HEK293 (cell line): Measurements from ENCODE around the gene KBTBD2.
A peak's percentile ranks its signal among the peaks of the same experiment; 100 is the strongest.

Experiments used
- BCL11A ChIP-seq: fragments of 450-650 bp; formaldehyde crosslinking; IDR thresholded peaks from 2 replicates; pipeline ENCODE4 v1.5.1; 2016; ENCODE audit warnings: low read depth, missing biosample characterization, missing genetic modification characterization
- BCL11B ChIP-seq: fragments of 450-650 bp; formaldehyde crosslinking; IDR thresholded peaks from 2 replicates; pipeline ENCODE4 v1.5.1; 2016; ENCODE audit warnings: low read depth, missing biosample characterization, missing genetic modification characterization
- GLIS2 ChIP-seq: fragments of 450-650 bp; formaldehyde crosslinking; IDR thresholded peaks from 2 replicates; pipeline ENCODE4 v1.5.1; 2016; ENCODE audit warnings: missing biosample characterization, missing genetic modification characterization
- KLF16 ChIP-seq: fragments of 450-650 bp; formaldehyde crosslinking; IDR thresholded peaks from 2 replicates; pipeline ENCODE4 v1.5.1; 2017; ENCODE audit warnings: missing biosample characterization, missing genetic modification characterization
- KLF9 ChIP-seq: fragments of 450-650 bp; formaldehyde crosslinking; IDR thresholded peaks from 2 replicates; pipeline ENCODE4 v1.5.1; 2016; ENCODE audit warnings: missing biosample characterization, missing genetic modification characterization, low read depth
- TCF7L2 ChIP-seq: IDR thresholded peaks from 2 replicates; pipeline ENCODE4 v1.6.1; 2011; ENCODE audit warnings: low read depth, mild to moderate bottlenecking, inconsistent platforms, low read length, moderate library complexity, borderline replicate concordance
- TSHZ1 ChIP-seq: fragments of 450-650 bp; formaldehyde crosslinking; IDR thresholded peaks from 2 replicates; pipeline ENCODE4 v1.5.1; 2016; ENCODE audit warnings: missing biosample characterization, missing genetic modification characterization, borderline replicate concordance
- YY1 ChIP-seq: fragments of 450-650 bp; formaldehyde crosslinking; IDR thresholded peaks from 2 replicates; pipeline ENCODE4 v1.5.1; 2018; ENCODE audit warnings: missing biosample characterization, missing genetic modification characterization
- ZBTB11 ChIP-seq: fragments of 450-650 bp; formaldehyde crosslinking; conservative IDR thresholded peaks from 2 replicates; pipeline ENCODE4 v1.5.1; 2016; ENCODE audit warnings: low read depth, missing biosample characterization, missing genetic modification characterization
- ZBTB44 ChIP-seq: fragments of 450-650 bp; IDR thresholded peaks from 2 replicates; pipeline ENCODE4 v1.5.1; 2018; ENCODE audit warnings: missing biosample characterization, mild to moderate bottlenecking, missing genetic modification characterization
- ZNF10 ChIP-seq: fragments of 450-650 bp; formaldehyde crosslinking; IDR thresholded peaks from 2 replicates; pipeline ENCODE4 v1.5.1; 2017; ENCODE audit warnings: missing biosample characterization, missing genetic modification characterization
- ZNF112 ChIP-seq: fragments of 450-650 bp; formaldehyde crosslinking; IDR thresholded peaks from 2 replicates; pipeline ENCODE4 v1.5.0; 2017; ENCODE audit warnings: missing biosample characterization, missing genetic modification characterization
- ZNF140 ChIP-seq: fragments of 450-650 bp; formaldehyde crosslinking; IDR thresholded peaks from 2 replicates; pipeline ENCODE4 v1.5.1; 2016; ENCODE audit warnings: missing biosample characterization, missing genetic modification characterization
- ZNF155 ChIP-seq: fragments of 450-650 bp; formaldehyde crosslinking; IDR thresholded peaks from 2 replicates; pipeline ENCODE4 v1.5.1; 2016; ENCODE audit warnings: missing biosample characterization, missing genetic modification characterization
- ZNF174 ChIP-seq: fragments of 450-650 bp; formaldehyde crosslinking; IDR thresholded peaks from 2 replicates; pipeline ENCODE4 v1.5.0; 2017; ENCODE audit warnings: missing biosample characterization, mild to moderate bottlenecking, missing genetic modification characterization
- ZNF416 ChIP-seq: fragments of 450-650 bp; formaldehyde crosslinking; IDR thresholded peaks from 2 replicates; pipeline ENCODE4 v1.5.1; 2016; ENCODE audit warnings: missing biosample characterization, missing genetic modification characterization
- ZNF488 ChIP-seq: fragments of 450-650 bp; formaldehyde crosslinking; IDR thresholded peaks from 2 replicates; pipeline ENCODE4 v1.5.1; 2016; ENCODE audit warnings: missing biosample characterization, missing genetic modification characterization
- ZNF660 ChIP-seq: fragments of 450-650 bp; IDR thresholded peaks from 2 replicates; pipeline ENCODE4 v1.5.1; 2018; ENCODE audit warnings: missing biosample characterization, mild to moderate bottlenecking, missing genetic modification characterization
- ZNF747 ChIP-seq: fragments of 450-650 bp; formaldehyde crosslinking; IDR thresholded peaks from 2 replicates; pipeline ENCODE4 v1.5.1; 2016; ENCODE audit warnings: missing biosample characterization, missing genetic modification characterization
- ZNF76 ChIP-seq: fragments of 450-650 bp; formaldehyde crosslinking; IDR thresholded peaks from 2 replicates; pipeline ENCODE4; 2016; ENCODE audit warnings: low read depth, missing biosample characterization, missing genetic modification characterization, borderline replicate concordance
- ZNF768 ChIP-seq: fragments of 450-650 bp; formaldehyde crosslinking; IDR thresholded peaks from 2 replicates; pipeline ENCODE4 v1.5.1; 2018; ENCODE audit warnings: missing biosample characterization, mild to moderate bottlenecking, missing genetic modification characterization
- ZNF776 ChIP-seq: fragments of 450-650 bp; formaldehyde crosslinking; IDR thresholded peaks from 2 replicates; pipeline ENCODE4 v1.5.0; 2017; ENCODE audit warnings: missing biosample characterization, missing genetic modification characterization, borderline replicate concordance
- ZNF777 ChIP-seq: fragments of 450-650 bp; formaldehyde crosslinking; IDR thresholded peaks from 2 replicates; pipeline ENCODE4 v1.5.1; 2017; ENCODE audit warnings: missing biosample characterization, missing genetic modification characterization, borderline replicate concordance
- ZNF837 ChIP-seq: fragments of 450-650 bp; formaldehyde crosslinking; IDR thresholded peaks from 2 replicates; pipeline ENCODE4 v1.5.1; 2016; ENCODE audit warnings: missing biosample characterization, missing genetic modification characterization
- ZSCAN30 ChIP-seq: fragments of 450-650 bp; IDR thresholded peaks from 2 replicates; pipeline ENCODE4 v1.5.1; 2018; ENCODE audit warnings: missing biosample characterization, mild to moderate bottlenecking, missing genetic modification characterization, moderate library complexity
- TF ChIP-seq, protein P1 (sequence below): fragments of 450-650 bp; formaldehyde crosslinking; optimal IDR thresholded peaks from 2 replicates; pipeline ENCODE3; 2016; ENCODE audit warnings: missing biosample characterization, mild to moderate bottlenecking, missing genetic modification characterization
- TF ChIP-seq, protein P2 (sequence below): fragments of 450-650 bp; formaldehyde crosslinking; IDR thresholded peaks from 2 replicates; pipeline ENCODE4 v1.5.1; 2016; ENCODE audit warnings: missing biosample characterization, missing genetic modification characterization, borderline replicate concordance

The KBTBD2 gene

DNA sequence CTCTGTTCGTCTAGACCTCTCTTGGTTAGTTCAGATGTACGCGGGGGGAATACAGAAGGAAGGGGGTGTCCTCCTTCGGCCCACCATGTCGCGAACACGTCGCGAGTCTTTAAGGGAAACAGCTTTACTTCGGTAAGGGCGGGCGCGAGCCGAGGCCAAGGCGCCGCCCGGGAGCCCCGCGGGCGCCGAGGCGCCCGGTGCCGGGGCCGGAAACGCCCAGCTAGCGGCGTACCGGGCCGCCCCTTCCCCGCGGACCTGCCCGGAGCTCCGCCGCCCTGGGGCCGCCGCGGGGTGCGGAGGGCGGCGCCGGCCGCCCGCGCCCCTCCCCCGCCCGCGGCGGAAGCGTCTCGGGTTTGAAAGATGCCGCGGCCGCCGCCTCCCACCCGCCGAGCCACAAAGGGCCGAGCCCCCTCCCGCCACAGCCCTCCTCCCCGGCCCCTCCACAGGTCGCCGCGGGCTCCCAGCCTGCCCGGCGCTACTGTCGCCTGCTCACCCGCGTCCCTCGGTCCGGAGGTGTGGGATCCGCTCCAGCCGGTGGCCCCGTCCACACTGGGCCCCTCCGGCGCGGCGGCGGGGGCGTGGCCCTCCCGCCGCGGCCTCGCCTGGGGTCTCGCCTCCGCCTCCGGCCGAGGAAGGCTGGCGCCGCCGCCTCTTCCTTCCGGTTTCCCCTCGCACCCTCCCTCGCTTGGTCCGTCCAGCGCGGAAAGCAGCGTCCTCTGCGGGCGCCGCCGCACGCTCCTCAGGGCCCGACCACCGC is at the start of gene KBTBD2 (continued):
- TF ChIP-seq, protein P1, sequence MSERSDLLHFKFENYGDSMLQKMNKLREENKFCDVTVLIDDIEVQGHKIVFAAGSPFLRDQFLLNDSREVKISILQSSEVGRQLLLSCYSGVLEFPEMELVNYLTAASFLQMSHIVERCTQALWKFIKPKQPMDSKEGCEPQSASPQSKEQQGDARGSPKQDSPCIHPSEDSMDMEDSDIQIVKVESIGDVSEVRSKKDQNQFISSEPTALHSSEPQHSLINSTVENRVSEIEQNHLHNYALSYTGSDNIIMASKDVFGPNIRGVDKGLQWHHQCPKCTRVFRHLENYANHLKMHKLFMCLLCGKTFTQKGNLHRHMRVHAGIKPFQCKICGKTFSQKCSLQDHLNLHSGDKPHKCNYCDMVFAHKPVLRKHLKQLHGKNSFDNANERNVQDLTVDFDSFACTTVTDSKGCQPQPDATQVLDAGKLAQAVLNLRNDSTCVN (tag by site-specific recombination), result peak; percentile 6
- peak; percentile 32; the same call in 1 of the 2 replicates for TF ChIP-seq TCF7L2
- TF ChIP-seq, protein P2, sequence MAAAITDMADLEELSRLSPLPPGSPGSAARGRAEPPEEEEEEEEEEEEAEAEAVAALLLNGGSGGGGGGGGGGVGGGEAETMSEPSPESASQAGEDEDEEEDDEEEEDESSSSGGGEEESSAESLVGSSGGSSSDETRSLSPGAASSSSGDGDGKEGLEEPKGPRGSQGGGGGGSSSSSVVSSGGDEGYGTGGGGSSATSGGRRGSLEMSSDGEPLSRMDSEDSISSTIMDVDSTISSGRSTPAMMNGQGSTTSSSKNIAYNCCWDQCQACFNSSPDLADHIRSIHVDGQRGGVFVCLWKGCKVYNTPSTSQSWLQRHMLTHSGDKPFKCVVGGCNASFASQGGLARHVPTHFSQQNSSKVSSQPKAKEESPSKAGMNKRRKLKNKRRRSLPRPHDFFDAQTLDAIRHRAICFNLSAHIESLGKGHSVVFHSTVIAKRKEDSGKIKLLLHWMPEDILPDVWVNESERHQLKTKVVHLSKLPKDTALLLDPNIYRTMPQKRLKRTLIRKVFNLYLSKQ, result no peak
- TF ChIP-seq ZNF155 (tag by site-specific recombination), result no peak
- no peak for TF ChIP-seq ZNF76 (tag by site-specific recombination)
- peak; percentile 57; the same call in 1 of the 2 replicates for TF ChIP-seq ZSCAN30
- TF ChIP-seq ZNF416 (tag by site-specific recombination), result no peak
- TF ChIP-seq ZNF776 (tag by site-specific recombination), result no peak
- TF ChIP-seq ZNF140 (tag by site-specific recombination), result no peak
- TF ChIP-seq ZNF488 (tag by site-specific recombination), result no peak
- no peak for TF ChIP-seq ZNF112
- no peak for TF ChIP-seq BCL11B (tag by site-specific recombination)
- TF ChIP-seq ZNF174 (tag by site-specific recombination), result no peak
- TF ChIP-seq KLF9, result peak; percentile 63; the same call in 1 of the 2 replicates
- no peak for TF ChIP-seq TSHZ1 (tag by site-specific recombination)
- no peak for TF ChIP-seq ZNF777 (tag by site-specific recombination)
- 0 out of 2 replicates have a peak, but pooled peaks have one; percentile 22 for TF ChIP-seq ZNF660 (tag by site-specific recombination)
- peak; percentile 47; the same call in 1 of the 2 replicates for TF ChIP-seq GLIS2 (tag by site-specific recombination)
- no peak for TF ChIP-seq ZNF768 (tag by site-specific recombination)
- no peak for TF ChIP-seq ZBTB44 (tag by site-specific recombination)
- no peak for TF ChIP-seq ZNF837 (tag by site-specific recombination)
- TF ChIP-seq ZNF747 (tag by site-specific recombination), result no peak
- no peak for TF ChIP-seq ZNF10 (tag by site-specific recombination)
- peak; percentile 64 for TF ChIP-seq ZBTB11 (tag by site-specific recombination)
- no peak for TF ChIP-seq BCL11A (tag by site-specific recombination)
- no peak for TF ChIP-seq YY1 (tag by site-specific recombination)
- TF ChIP-seq KLF16 (tag by site-specific recombination), result no peak
